ENCODE results near the gene LRRN4CL. TPM values are rescaled to one million over a fixed set of nuclear protein-coding genes. Genes with fewer than 3 reads are reported as not detected.

The LRRN4CL gene
- total and polyA plus RNA-seq, 9 of the 15 experiments (the other 6 are each of a cell fraction or from before 2014, with no cell fraction given) = 0.03 to 0.11 (median 0.05) TPM; not detected in 4

GRCh38 chr11:62645946-62646824, 43.1 kb downstream of the LRRN4CL start, which contains the start of gene GANAB (continued):
- TF ChIP-seq, protein P1, sequence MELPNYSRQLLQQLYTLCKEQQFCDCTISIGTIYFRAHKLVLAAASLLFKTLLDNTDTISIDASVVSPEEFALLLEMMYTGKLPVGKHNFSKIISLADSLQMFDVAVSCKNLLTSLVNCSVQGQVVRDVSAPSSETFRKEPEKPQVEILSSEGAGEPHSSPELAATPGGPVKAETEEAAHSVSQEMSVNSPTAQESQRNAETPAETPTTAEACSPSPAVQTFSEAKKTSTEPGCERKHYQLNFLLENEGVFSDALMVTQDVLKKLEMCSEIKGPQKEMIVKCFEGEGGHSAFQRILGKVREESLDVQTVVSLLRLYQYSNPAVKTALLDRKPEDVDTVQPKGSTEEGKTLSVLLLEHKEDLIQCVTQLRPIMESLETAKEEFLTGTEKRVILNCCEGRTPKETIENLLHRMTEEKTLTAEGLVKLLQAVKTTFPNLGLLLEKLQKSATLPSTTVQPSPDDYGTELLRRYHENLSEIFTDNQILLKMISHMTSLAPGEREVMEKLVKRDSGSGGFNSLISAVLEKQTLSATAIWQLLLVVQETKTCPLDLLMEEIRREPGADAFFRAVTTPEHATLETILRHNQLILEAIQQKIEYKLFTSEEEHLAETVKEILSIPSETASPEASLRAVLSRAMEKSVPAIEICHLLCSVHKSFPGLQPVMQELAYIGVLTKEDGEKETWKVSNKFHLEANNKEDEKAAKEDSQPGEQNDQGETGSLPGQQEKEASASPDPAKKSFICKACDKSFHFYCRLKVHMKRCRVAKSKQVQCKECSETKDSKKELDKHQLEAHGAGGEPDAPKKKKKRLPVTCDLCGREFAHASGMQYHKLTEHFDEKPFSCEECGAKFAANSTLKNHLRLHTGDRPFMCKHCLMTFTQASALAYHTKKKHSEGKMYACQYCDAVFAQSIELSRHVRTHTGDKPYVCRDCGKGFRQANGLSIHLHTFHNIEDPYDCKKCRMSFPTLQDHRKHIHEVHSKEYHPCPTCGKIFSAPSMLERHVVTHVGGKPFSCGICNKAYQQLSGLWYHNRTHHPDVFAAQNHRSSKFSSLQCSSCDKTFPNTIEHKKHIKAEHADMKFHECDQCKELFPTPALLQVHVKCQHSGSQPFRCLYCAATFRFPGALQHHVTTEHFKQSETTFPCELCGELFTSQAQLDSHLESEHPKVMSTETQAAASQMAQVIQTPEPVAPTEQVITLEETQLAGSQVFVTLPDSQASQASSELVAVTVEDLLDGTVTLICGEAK (IDR thresholded peaks at IDR 0.05) = peak; percentile 74
- TF ChIP-seq, protein P1 (CRISPR knock-in tag; IDR thresholded peaks at IDR 0.05) = no peak
- TF ChIP-seq, protein P2, sequence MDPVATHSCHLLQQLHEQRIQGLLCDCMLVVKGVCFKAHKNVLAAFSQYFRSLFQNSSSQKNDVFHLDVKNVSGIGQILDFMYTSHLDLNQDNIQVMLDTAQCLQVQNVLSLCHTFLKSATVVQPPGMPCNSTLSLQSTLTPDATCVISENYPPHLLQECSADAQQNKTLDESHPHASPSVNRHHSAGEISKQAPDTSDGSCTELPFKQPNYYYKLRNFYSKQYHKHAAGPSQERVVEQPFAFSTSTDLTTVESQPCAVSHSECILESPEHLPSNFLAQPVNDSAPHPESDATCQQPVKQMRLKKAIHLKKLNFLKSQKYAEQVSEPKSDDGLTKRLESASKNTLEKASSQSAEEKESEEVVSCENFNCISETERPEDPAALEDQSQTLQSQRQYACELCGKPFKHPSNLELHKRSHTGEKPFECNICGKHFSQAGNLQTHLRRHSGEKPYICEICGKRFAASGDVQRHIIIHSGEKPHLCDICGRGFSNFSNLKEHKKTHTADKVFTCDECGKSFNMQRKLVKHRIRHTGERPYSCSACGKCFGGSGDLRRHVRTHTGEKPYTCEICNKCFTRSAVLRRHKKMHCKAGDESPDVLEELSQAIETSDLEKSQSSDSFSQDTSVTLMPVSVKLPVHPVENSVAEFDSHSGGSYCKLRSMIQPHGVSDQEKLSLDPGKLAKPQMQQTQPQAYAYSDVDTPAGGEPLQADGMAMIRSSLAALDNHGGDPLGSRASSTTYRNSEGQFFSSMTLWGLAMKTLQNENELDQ (CRISPR knock-in tag; IDR thresholded peaks at IDR 0.05; ENCODE audit: borderline replicate concordance) = no peak
- TF ChIP-seq, protein P3, sequence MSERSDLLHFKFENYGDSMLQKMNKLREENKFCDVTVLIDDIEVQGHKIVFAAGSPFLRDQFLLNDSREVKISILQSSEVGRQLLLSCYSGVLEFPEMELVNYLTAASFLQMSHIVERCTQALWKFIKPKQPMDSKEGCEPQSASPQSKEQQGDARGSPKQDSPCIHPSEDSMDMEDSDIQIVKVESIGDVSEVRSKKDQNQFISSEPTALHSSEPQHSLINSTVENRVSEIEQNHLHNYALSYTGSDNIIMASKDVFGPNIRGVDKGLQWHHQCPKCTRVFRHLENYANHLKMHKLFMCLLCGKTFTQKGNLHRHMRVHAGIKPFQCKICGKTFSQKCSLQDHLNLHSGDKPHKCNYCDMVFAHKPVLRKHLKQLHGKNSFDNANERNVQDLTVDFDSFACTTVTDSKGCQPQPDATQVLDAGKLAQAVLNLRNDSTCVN (CRISPR knock-in tag; IDR thresholded peaks at IDR 0.05) = no peak
- TF ChIP-seq U2AF1 (optimal IDR thresholded peaks at IDR 0.05; ENCODE audit: low read depth, low read length) (peak; percentile 58), POLR2A (conservative IDR thresholded peaks at IDR 0.05) (peak; percentile 94), SETDB1 (IDR thresholded peaks at IDR 0.05; ENCODE audit: low read length) (peak; percentile 72), LCOR (CRISPR knock-in tag; IDR thresholded peaks at IDR 0.05) (peak; percentile 100), ZNF232 (CRISPR knock-in tag; IDR thresholded peaks at IDR 0.05) (no peak; the same call in 1 of the 2 replicates), NFYB (IDR thresholded peaks at IDR 0.05; ENCODE audit: extremely low read depth, insufficient read length) (peak; percentile 56), HMG20A (CRISPR knock-in tag; conservative IDR thresholded peaks at IDR 0.05) (no peak), NRF1 (conservative IDR thresholded peaks at IDR 0.05 in 1 of 2, IDR thresholded peaks at IDR 0.05 in 1 of 2) (peak; percentile 82 to 85), TRIM28 (IDR thresholded peaks at IDR 0.05) (0 out of 2 replicates have a peak, but pooled peaks have one; percentile 35), RNF2 (IDR thresholded peaks at IDR 0.05) (no peak)

Measured in K562 (cell line).